HepG2 (cell line): Measurements from ENCODE around the gene KCNH6. TPM values are rescaled to one million over a fixed set of nuclear protein-coding genes. Genes with fewer than 3 reads are reported as not detected.

Experiments used
- ADNP ChIP-seq: sonication (generic); formaldehyde crosslinking; IDR thresholded peaks from 2 replicates; pipeline ENCODE4 v1.4.0; 2020; ENCODE audit warnings: missing genetic modification reagents
- CHCHD3 ChIP-seq: sonication (generic); formaldehyde crosslinking; IDR thresholded peaks from 2 replicates; pipeline ENCODE4 v1.8.0; 2022; ENCODE audit warnings: mild to moderate bottlenecking, missing genetic modification reagents, moderate library complexity
- DPF2 ChIP-seq: sonication (generic); formaldehyde crosslinking; IDR thresholded peaks from 2 replicates; pipeline ENCODE4 v1.4.0; 2020; ENCODE audit warnings: mild to moderate bottlenecking, low read depth, missing genetic modification reagents, borderline replicate concordance
- E2F1 ChIP-seq: sonication (generic); formaldehyde crosslinking; IDR thresholded peaks from 2 replicates; pipeline ENCODE4 v1.5.0; 2020; ENCODE audit warnings: missing genetic modification reagents
- E2F5 ChIP-seq: sonication (generic); formaldehyde crosslinking; conservative IDR thresholded peaks from 2 replicates; pipeline ENCODE4 v1.4.0; 2020; ENCODE audit warnings: missing genetic modification reagents
- FOXK1 ChIP-seq: sonication (generic); formaldehyde crosslinking; IDR thresholded peaks from 2 replicates; pipeline ENCODE4 v1.4.0; 2020; ENCODE audit warnings: low read depth, missing genetic modification reagents, borderline replicate concordance
- HNRNPL ChIP-seq: fragments of 200-400 bp; formaldehyde crosslinking; IDR thresholded peaks from 2 replicates; pipeline ENCODE4 v1.6.1; 2017; ENCODE audit warnings: mild to moderate bottlenecking, low read depth, low read length
- JUND ChIP-seq: sonication (generic); formaldehyde crosslinking; IDR thresholded peaks from 2 replicates; pipeline ENCODE4 v1.8.0; 2022; ENCODE audit warnings: mild to moderate bottlenecking, missing genetic modification reagents
- MATR3 ChIP-seq: sonication (generic); formaldehyde crosslinking; IDR thresholded peaks from 2 replicates; pipeline ENCODE4 v1.4.0; 2020; ENCODE audit warnings: missing genetic modification reagents
- MXD3 ChIP-seq: IDR thresholded peaks from 2 replicates; pipeline ENCODE4 v1.6.1; 2016; ENCODE audit warnings: mild to moderate bottlenecking, missing biosample characterization, missing genetic modification reagents
- NCOA2 ChIP-seq: sonication (generic); formaldehyde crosslinking; IDR thresholded peaks from 2 replicates; pipeline ENCODE4 v1.8.0; 2022; ENCODE audit warnings: inconsistent platforms
- PAWR ChIP-seq: sonication (generic); formaldehyde crosslinking; IDR thresholded peaks from 2 replicates; pipeline ENCODE4 v1.4.0; 2020; ENCODE audit warnings: missing genetic modification reagents, mild to moderate bottlenecking, borderline replicate concordance
- PHF21A ChIP-seq: sonication (generic); formaldehyde crosslinking; IDR thresholded peaks from 2 replicates; pipeline ENCODE4 v1.5.0; 2020; ENCODE audit warnings: mild to moderate bottlenecking, missing genetic modification reagents
- POLR2A ChIP-seq, 2 experiments: IDR thresholded peaks; 2 replicates each; pipeline ENCODE4 v1.6.1; 2011; ENCODE audit warnings: low read depth in 2 of 2, low read length in 2 of 2, mild to moderate bottlenecking in 1 of 2, moderate library complexity in 1 of 2; ENCODE audit not compliant: insufficient read depth in 1 of 2
- PREB ChIP-seq: sonication (generic); formaldehyde crosslinking; IDR thresholded peaks from 2 replicates; pipeline ENCODE4 v1.4.0; 2020; ENCODE audit warnings: missing genetic modification reagents
- SETDB1 ChIP-seq: sonication (generic); formaldehyde crosslinking; IDR thresholded peaks from 2 replicates; pipeline ENCODE4 v1.5.1; 2020; ENCODE audit warnings: missing genetic modification reagents, mild to moderate bottlenecking, borderline replicate concordance
- THAP8 ChIP-seq: sonication (generic); formaldehyde crosslinking; IDR thresholded peaks from 2 replicates; pipeline ENCODE4 v1.5.1; 2020; ENCODE audit warnings: missing genetic modification reagents, mild to moderate bottlenecking, borderline replicate concordance
- ZMYM3 ChIP-seq: sonication (generic); formaldehyde crosslinking; IDR thresholded peaks from 2 replicates; pipeline ENCODE4 v1.5.1; 2020; ENCODE audit warnings: mild to moderate bottlenecking, missing genetic modification reagents
- ZNF160 ChIP-seq: sonication (generic); formaldehyde crosslinking; IDR thresholded peaks from 2 replicates; pipeline ENCODE4 v1.8.0; 2022; ENCODE audit warnings: mild to moderate bottlenecking, inconsistent platforms, missing genetic modification reagents
- ZNF296 ChIP-seq: sonication (generic); formaldehyde crosslinking; conservative IDR thresholded peaks from 2 replicates; pipeline ENCODE4 v1.5.0; 2020; ENCODE audit warnings: mild to moderate bottlenecking, missing genetic modification reagents
- ZNF44 ChIP-seq: sonication (generic); formaldehyde crosslinking; IDR thresholded peaks from 2 replicates; pipeline ENCODE4 v1.5.1; 2020; ENCODE audit warnings: mild to moderate bottlenecking, missing genetic modification reagents
- ZNF619 ChIP-seq: sonication (generic); formaldehyde crosslinking; IDR thresholded peaks from 2 replicates; pipeline ENCODE4 v1.4.0; 2020; ENCODE audit warnings: mild to moderate bottlenecking, missing genetic modification reagents
- ZNF770 ChIP-seq: sonication (generic); formaldehyde crosslinking; IDR thresholded peaks from 2 replicates; pipeline ENCODE4 v1.5.0; 2020; ENCODE audit warnings: mild to moderate bottlenecking, missing genetic modification reagents
- ZSCAN25 ChIP-seq: sonication (generic); formaldehyde crosslinking; IDR thresholded peaks from 2 replicates; pipeline ENCODE4 v1.8.0; 2022; ENCODE audit warnings: mild to moderate bottlenecking, missing genetic modification reagents
- polyA plus RNA-seq, 8 experiments: library from polyadenylated mRNA; depleted of rRNA in 3 of 8; stranded (reverse) in 7 of 8; unstranded in 1 of 8; fragments of >200 nt; fragmentation: Illumina TruSeq in 4 of 8; extraction: Trizol in 4 of 8; gene quantifications; 2 replicates each; pipeline versions ENCODE4 v1.2.1 to v1.2.3, GENCODE V29; 2011 to 2016; ENCODE audit warnings: low read depth in 4 of 8, missing spikeins in 1 of 8, mixed read lengths in 1 of 8; ENCODE audit not compliant: insufficient read depth in 1 of 8
- total RNA-seq, 5 experiments: library from RNA; depleted of rRNA; stranded (reverse); fragments of >200 nt; fragmentation: Illumina TruSeq; extraction: Trizol; gene quantifications; 2 replicates each; pipeline ENCODE4 v1.2.3, GENCODE V29; 2016; ENCODE audit warnings: low read depth in 1 of 5

The KCNH6 gene
- total and polyA plus RNA-seq, 2 of the 13 experiments (the other 11 are each of a cell fraction or from before 2014, with no cell fraction given): 0.05 to 0.18 TPM

GRCh38 chr17:63549946-63550816 lies 27.0 kb downstream of the KCNH6 start, which contains the start of gene DCAF7 (continued):
- peak; percentile 48 for TF ChIP-seq MXD3
- peak; percentile 89 for TF ChIP-seq ZNF619 (CRISPR knock-in tag)
- peak; percentile 58 for TF ChIP-seq ZNF770 (CRISPR knock-in tag)
- no peak; the same call in 1 of the 2 replicates for TF ChIP-seq THAP8 (CRISPR knock-in tag)
- no peak for TF ChIP-seq DPF2 (CRISPR knock-in tag)
- 0 out of 2 replicates have a peak, but pooled peaks have one; percentile 47 for TF ChIP-seq ZNF160 (CRISPR knock-in tag)
- peak; percentile 48; the same call in 1 of the 2 replicates for TF ChIP-seq ZMYM3
- peak; percentile 39; the same call in 1 of the 2 replicates for TF ChIP-seq FOXK1 (CRISPR knock-in tag)
- TF ChIP-seq POLR2A (IDR thresholded peaks at IDR 0.05; ENCODE audit: insufficient read depth in 1 of 2, low read depth in 2 of 2, low read length in 2 of 2): peak; percentile 84 to 92
- 0 out of 2 replicates have a peak, but pooled peaks have one; percentile 62 for TF ChIP-seq ZSCAN25 (CRISPR knock-in tag)
- no peak; the same call in 1 of the 2 replicates for TF ChIP-seq ZNF296 (CRISPR knock-in tag)
- peak; percentile 10; the same call in 1 of the 2 replicates for TF ChIP-seq E2F5
- TF ChIP-seq NCOA2 (CRISPR knock-in tag): peak; percentile 40
- TF ChIP-seq ADNP (CRISPR knock-in tag): no peak
- no peak for TF ChIP-seq SETDB1
- TF ChIP-seq JUND (CRISPR knock-in tag): no peak
- peak; percentile 78; the same call in 1 of the 2 replicates for TF ChIP-seq PAWR (CRISPR knock-in tag)
- peak; percentile 17 for TF ChIP-seq ZNF44 (CRISPR knock-in tag)
- TF ChIP-seq E2F1: peak; percentile 79
- TF ChIP-seq PREB (CRISPR knock-in tag): peak; percentile 93; the same call in 1 of the 2 replicates
- TF ChIP-seq CHCHD3 (CRISPR knock-in tag): no peak
- TF ChIP-seq HNRNPL: peak; percentile 76; the same call in 1 of the 2 replicates
- TF ChIP-seq MATR3: no peak
- peak; percentile 61 for TF ChIP-seq PHF21A (CRISPR knock-in tag)
